ENCODE results near the gene B4GALT5.
"Not testable (repeated sequence)": the region's sequence is repeated elsewhere in the genome, so short reads cannot be mapped to it uniquely, and the experiment has no call there.

The B4GALT5 gene

DNA sequence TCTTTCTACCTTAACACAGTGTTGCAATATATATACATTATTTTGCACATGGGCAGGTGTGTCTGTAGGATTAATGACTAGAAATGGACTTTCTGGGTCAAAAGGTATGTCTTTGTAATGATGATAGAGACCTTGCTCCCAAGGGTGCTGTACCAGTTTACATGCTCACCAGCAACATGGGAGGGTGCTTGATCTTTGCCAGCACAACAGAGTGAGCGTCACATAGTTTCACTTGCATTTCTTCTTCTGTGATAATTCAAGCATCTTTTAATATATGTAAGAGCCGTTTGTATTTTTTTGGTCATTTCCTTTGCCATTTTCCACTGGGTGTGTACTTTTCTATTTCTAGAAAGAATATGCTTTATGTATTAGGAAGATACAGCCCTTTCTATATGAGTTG is 23.6 kb upstream of the B4GALT5 start:
- DNase-seq (ENCODE audit: low read depth in 2 of 2), result no peak

DNA sequence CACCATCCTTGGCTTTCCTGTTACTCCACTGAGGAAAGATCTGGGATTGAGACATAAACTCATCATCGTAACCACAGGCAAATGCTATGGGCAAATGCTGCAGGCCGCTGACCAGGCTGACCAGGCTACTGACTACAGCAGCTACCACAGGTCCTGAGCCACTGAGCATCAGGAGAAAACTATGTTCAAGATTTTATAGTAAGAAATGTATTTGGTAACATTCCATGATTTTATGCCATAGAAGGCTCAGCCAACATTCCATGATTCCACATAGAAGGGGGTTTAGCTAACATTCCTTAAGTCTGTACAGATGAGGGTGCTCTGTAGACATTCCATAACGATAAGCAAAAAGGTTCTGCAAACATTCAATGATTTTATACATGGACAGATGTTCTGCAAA is 16.1 kb upstream of the B4GALT5 start:
- no peak for DNase-seq (ENCODE audit: low read depth in 2 of 2)

DNA sequence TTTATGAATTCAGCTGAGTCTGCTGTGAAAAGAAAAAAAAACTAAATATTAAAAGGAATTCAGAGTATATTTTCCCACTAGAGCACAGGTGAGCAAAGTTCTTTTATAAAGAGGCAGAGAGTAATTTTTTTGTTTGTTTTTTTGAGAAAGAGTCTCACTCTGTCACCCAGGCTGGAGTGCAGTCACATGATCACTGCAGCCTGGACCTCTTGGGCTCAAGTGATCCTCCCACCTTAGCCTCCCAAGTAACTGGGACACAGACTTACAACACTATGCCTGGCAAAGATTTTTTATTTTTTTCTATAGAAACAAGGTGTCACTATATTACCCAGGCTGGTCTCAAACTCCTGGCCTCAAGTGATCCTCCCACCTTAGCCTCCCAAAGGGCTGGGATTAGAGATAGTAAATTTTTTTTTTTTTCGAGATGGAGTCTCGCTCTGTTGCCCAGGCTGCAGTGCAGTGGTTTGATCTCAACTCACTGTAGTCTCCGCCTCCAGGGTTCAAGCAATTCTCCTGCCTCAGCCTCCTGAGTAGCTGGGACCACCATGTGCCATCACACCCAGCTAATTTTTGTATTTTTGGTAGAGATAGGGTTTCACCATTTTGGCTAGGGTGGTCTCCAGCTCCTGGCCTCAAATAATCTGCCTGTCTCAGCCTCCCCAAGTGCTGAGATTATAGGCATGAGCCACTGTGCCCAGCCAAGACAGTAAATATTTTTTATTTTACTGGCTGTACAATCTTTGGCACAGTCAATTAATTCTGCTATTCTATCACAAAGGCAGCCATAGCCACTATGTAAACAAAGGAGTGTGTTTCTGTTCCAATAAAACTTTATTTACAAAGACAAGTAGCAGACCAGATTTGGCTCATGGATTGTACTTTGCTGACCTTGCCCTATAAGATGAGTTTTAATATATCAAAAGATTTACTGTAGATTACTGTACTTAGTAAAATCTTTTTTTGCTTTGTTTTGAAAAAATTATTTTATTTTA is 14.5 kb upstream of the B4GALT5 start:
- DNase-seq (ENCODE audit: low read depth in 2 of 2), result no peak

- no peak for DNase-seq (ENCODE audit: low read depth in 2 of 2)
Measured at GRCh38 chr20:49727478-49727877, 13.8 kb upstream of the B4GALT5 start.

DNA sequence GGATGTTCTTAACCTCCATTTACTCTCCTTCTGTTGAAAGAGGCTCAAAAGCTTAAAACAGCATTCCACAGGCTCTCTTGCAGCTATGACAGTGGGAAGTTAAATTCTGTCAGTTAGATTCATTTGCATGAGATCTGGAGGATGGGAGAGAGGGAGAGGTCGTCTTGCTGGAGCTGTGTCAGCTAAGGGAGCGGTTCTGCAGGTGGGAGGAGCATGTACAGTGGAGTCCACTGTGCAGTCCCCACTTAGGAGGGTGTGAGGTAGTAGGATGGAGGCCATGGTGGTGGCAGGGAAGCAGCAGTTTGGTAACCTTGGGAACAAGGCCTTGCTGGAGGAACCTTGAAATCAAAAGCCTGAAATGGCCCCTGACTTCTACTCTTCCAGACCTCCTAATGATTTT is 12.0 kb upstream of the B4GALT5 start:
- DNase-seq (ENCODE audit: low read depth in 2 of 2), result no peak

DNA sequence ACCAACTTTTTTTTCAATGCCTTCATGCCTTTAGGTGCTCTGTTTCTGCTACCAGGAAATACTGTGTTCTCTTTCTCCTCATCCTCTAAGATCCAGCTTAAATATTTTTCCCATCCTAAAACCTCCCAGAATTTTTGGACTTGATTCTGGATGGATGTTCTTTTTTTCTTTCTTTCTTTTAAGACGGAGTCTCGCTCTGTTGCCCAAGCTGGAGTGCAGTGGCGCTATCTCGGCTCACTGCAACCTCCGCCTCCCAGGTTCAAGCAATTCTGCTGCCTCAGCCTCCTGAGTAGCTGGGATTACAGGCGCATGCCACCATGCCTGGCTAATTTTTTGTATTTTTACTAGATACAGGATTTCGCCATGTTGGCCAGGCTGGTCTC is 11.5 kb upstream of the B4GALT5 start:
- not testable (repeated sequence) for DNase-seq (ENCODE audit: low read depth in 2 of 2)

GRCh38 chr20:49724408-49725223 is 10.9 kb upstream of the B4GALT5 start:
- no peak for DNase-seq (ENCODE audit: low read depth in 2 of 2)

DNA sequence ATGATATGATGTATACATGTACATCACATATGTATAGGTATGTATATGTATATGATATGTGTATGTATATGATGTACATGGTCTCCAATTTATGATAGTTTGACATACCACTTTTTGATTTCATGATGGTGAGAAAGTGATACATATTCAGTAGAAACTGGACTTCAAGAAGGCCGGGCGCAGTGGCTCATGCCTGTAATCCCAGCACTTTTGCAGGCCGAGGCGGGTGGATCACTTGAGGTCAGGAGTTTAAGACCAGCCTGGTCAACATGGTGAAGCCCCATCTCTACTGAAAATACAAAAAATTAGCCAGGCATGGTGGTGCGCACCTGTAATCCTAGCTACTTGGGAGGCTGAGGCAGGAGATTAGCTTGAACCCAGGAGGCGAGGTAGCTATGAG is 10.1 kb upstream of the B4GALT5 start:
- not testable (repeated sequence) for DNase-seq (ENCODE audit: low read depth in 2 of 2)

DNA sequence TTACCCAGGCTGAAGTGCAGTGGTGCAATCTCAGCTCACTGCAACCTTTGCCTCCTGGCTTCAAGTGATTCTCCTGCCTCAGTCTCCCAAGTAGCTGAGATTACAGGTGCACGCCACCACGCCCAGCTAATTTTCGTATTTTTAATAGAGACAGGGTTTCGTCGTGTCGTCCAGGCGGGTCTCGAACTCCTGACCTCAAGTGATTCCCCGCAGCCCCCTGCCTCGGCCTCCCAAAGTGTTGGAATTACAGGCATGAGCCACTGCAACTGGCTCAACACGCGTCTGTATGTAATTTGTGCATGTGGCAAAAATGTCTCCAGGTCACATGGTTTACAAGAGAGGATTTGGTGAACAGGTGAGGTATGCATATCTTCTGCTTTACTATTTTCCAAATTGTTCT is 7.6 kb upstream of the B4GALT5 start:
- not testable (repeated sequence) for DNase-seq (ENCODE audit: low read depth in 2 of 2)

DNA sequence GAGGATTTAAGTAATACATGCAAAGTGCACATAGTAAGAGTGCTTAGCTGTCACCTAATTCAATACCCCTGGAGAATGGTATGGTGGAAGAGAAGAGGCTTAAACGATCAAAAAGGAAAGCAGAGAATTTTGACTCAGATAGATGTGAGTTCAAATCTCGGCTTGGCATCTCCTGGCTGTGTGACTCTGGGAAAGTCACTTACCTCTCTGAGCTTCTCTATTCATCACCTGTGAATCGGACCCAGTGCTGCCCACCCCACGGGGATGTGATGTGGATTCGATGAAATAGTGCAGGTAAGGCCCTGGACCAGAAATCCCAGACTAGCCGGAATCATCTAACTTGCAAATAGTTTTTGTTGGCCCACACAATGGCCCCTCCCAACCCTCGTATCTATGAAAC is 1.8 kb upstream of the B4GALT5 start:
- no peak for DNase-seq (ENCODE audit: low read depth in 2 of 2)

- DNase-seq (ENCODE audit: low read depth in 2 of 2), result no peak
Measured at GRCh38 chr20:49712996-49713752, 504 bp downstream of the B4GALT5 start.

DNA sequence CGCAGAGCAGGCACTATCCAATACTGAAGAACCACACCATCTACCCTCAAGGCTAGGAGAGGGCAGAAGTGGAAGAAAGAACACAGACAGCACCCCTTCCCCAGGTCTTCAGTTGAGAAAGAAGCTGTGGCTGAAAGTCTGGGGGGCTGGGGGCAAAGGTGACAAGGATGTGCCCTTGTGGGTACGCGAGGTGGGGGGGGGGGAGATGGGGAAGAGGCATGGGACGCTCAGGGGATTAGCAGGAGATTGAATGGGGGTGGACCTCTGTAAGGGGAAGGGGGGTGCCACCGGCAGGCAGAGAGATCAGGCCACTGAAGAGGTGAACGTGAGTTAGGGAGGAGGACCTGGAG is 1.1 kb downstream of the B4GALT5 start:
- DNase-seq (ENCODE audit: low read depth in 2 of 2), result no peak

GRCh38 chr20:49712118-49712517 is 1.6 kb downstream of the B4GALT5 start:
- DNase-seq (ENCODE audit: low read depth in 2 of 2), result no peak

DNA sequence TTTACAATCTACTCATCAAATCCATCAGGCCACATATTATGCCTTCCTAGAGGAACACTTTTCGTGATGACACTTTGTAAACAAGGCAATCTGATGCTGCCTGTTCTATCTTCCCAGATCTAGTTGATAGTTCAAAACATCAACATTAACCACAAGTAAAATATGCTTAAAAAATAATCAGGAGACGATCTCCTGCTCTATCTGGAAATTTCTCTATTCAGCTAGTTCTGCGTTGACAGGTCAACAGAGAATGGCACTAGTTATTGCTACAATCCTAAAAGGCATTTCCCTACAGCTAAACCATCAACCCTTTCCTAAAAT is 2.1 kb downstream of the B4GALT5 start:
- DNase-seq (ENCODE audit: low read depth in 2 of 2), result no peak

GRCh38 chr20:49710971-49711666 is 2.6 kb downstream of the B4GALT5 start:
- no peak for DNase-seq (ENCODE audit: low read depth in 2 of 2)

GRCh38 chr20:49707118-49707517 is 6.6 kb downstream of the B4GALT5 start:
- DNase-seq (ENCODE audit: low read depth in 2 of 2), result no peak

DNA sequence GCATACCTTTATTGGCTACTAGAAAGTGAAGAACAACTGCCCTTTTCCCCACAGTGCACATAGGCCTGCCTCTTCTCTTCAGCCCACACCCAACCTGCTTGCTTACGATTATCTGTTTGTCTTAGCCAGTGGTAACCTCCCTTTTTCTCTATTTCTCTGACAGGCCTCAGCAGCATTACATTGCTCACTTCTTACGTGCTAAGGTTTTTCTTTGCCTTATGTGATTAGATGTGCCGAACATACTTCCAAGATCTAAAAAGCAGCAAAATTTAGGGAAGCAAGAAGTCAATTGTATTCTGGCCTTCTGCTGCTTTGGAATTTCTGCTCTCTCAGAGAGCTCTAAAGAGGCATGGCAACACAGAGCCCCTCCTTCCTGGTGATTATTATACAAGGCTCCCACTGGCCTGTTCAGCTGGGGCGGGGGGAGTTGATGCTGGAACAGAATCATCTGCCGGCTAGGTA is 7.0 kb downstream of the B4GALT5 start:
- no peak for DNase-seq (ENCODE audit: low read depth in 2 of 2)

DNA sequence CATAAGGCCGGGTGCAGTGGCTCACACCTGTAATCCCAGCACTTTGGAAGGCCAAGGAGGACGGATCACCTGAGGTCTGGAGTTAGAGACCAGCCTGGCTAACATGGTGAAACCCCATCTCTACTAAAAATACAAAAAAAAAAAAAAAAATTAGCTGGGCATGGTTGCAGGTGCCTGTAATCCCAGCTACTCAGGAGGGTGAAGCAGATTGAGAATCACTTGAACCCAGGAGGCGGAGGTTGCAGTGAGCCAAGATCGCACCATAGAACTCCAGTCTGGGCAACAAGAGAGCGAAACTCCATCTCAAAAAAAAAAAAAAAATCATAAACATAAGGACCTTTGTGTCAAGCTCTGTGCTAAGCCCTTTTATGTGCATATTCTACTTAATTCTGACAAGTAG is 7.8 kb downstream of the B4GALT5 start:
- DNase-seq (ENCODE audit: low read depth in 2 of 2), result not testable (repeated sequence)

DNA sequence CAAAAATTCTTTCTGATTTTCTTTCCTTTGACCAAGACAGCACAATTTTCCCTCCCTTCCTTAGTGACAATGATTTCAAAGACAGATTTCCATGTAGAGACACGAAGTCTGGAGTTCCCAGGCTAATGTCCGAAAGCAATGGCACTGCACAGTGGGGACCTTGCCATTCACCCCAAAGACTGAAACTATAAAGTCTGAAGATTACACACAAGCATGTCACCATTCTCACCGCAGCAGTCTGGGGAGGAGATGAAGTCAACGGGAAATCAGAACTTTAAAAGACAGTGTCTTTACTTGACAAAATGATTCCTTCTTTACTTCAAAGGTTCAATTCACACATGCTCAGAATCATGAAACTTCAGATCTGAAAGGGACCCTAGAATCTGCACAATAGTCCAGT is 8.3 kb downstream of the B4GALT5 start:
- DNase-seq (ENCODE audit: low read depth in 2 of 2), result no peak

DNA sequence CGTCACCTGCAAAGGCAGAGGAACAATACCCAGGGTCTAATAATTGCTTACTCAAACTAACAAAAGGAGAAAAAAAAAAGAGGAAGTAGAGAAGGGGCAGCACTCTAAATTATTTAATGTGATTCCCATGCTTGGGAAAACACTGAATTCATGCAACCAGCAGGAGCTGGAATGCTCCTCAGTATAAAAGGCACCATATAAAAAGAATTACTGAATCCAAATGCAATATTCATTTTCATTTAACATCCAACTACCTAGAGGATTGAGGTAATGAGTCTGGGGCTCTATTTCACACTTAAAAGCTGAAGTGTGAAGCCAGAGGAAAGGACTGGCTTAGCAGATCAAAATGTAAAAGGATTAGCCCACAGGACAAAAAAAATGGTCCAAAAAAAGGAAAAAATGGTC is 8.7 kb downstream of the B4GALT5 start:
- no peak for DNase-seq (ENCODE audit: low read depth in 2 of 2)

DNA sequence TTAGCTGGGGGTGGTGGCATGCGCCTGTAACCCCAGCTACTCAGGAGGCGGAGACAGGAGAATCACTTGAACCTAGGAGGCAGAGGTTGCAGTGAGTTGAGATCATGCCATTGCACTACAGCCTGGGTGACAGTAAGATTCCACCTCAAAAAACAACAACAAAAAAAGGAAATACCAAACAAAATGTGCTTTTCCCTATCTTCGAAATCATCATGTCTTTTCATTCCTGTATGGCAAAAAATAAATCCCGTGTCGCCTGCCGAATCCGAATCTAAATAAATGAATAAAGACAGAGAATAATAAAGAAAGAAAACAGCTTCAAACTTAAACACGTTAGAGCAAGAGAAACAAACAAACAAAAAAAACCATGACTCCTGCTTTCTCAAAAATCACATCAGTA is 11.8 kb downstream of the B4GALT5 start:
- DNase-seq (ENCODE audit: low read depth in 2 of 2), result no peak
